Measurements from ENCODE around the gene PDGFD.

The PDGFD gene

DNA sequence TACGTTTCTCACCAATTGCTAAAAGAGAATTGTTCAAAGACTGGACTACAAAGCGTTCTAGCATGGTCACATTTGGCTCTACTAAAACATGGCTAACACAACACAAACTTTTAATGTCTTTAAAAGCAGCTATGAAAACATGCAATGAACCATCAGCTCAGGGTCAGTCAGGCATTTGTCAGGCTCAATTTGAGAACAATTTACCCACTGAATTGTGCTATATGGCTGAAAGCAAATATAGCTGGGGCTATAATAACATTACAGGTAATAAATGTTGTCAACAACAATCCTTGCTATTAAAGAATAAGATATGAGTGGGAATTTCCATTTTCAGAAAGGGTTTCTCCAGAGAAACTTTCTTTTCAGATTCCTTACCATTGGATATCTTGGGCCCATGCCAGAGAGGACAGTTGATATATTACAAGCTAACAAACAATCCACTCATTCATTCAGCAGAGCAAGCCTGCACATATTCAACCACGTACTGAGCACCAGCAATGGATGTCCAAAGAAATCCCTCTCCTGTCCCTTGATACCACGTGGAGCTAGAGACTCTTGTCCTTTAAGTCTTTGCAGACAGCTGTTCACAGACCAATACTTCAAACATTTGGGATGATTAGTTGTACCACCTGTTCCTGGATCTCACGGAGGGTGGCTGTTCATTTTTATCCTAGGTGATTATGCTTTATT lies 210.0 kb downstream of the PDGFD start:
- no peak for DNase-seq (ENCODE audit: low read depth)

- no peak for DNase-seq (ENCODE audit: low read depth)
Observed at GRCh38 chr11:103949781-103950180, 214.2 kb downstream of the PDGFD start.

DNA sequence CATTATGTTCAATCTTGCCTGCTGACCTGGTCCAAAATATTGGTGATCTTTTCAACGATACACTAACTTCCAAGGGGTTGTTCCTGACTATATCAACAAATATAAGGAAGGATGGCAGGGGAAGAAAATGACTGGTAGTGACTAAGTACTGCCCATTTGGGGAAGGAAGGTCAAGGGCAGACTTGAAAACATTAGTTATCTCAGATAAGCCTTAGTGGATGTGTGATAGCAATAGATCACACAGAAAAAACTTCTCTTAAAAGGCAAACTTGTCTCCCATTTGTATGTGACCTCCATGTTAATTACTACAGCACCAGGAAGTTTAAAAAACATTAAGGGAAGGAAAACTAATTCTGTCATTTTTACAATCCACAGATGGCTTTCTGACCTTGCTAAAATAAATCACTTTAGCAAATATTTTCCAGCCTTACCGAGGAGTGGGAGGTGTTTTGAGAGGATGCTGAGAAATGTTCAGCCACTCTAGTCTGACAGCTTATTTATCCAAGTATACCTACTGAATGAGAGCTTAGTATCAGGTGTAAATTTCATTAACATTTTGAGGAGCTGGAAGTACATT lies 215.7 kb downstream of the PDGFD start:
- no peak for DNase-seq (ENCODE audit: low read depth)

GRCh38 chr11:103947546-103947919 lies 216.4 kb downstream of the PDGFD start:
- DNase-seq (ENCODE audit: low read depth): no peak

DNA sequence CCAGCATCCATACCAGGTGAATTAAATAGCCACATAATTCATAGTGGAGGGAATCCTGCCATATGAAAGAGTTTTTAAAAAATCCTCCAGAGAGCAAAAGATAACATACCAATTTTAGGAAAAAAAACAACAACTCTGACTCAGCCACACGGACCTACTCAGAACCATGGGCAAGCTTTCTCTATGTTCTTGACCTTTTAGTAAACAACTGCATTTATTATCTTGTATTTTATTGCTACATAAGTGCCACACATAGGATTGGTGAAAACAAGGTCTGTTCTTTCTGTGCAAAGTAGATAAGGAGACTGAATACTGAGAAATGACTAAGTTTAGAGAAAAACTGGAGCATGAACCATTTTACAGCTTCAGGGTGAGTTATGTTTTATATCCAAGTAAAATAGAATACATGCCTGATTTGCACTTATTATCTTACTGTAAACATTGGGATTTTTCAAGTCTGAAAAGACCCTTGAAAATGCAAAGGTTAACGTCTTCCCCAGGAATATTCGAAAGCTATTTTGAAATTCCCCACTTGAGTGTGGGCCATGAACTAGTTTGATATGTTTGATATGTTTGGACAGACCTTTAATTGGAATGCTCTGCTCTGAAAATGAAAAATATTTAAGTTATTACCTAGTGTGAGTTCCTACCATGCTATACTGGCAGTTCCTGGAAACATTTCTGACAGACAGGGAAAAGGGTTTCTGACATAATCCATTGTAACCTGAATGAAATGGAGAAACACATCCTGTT lies 217.0 kb downstream of the PDGFD start:
- DNase-seq (ENCODE audit: low read depth): no peak

DNA sequence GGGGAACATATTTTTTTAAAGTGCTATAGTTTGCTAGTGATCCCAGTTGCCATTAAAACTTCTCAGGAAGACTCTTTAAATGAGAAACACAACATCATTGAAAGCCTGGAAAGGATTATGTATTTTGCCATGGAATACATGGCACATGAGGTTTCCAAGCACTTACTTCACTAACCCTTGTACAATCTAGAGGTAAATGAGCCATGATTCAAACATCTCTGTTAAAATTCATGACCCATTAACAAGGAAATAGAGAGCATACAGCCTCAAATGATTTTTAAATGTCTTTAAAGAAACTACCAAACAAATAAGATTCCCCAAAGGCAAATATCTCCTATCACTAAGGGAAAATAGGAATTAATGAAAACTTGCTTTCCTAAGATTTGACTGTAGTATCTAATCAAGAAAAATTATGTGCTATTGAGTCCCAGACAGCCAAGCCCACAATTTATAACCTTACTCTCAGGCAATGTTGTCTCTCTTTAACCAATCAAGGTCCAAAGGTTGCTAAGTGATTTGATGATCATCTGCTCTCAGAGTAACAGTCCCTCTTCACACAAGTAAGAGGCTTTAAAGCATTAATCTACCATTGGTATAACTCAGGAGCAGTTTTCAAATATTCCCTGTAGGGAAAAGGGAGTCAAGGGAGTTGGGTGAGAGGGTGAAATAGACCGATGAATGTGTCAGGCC lies 219.6 kb downstream of the PDGFD start:
- no peak for DNase-seq (ENCODE audit: low read depth)

DNA sequence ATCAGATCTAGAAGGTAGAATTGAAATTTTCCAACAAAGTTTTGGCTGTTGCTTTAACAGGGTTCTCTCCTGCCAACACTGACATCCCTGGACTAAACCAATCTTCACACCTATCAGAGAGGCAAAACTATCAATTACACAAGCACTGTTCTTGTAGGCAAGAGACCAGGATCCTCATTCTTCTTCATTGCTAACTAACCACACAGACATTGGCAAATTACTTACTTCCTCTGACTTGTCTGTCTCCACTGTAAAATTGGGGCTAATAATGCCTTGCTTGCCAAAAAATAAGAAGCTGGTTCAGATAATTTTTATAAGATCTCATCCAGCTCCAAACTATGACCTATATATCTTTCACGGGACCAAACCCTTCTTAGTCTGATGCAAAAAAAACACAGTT lies 221.3 kb downstream of the PDGFD start:
- no peak for DNase-seq (ENCODE audit: low read depth)

DNA sequence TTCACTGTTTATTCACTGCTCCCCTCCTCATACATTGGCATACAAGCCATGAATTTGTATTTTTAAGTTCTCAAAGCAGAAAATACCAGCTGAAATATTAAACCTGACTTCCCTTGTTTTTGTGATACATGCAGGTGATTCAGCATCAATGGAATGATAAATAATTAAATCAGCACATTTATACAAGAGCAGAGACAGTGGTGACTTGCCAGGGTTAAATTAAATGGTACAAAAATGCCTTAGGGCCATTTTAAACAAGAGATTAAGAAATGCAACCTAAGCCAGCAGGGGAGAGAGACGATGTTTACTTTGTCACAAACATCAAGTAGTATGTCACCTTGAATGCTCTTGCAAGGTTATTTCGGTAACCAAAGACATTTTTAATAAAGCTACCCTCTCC lies 223.4 kb downstream of the PDGFD start:
- no peak for DNase-seq (ENCODE audit: low read depth)

DNA sequence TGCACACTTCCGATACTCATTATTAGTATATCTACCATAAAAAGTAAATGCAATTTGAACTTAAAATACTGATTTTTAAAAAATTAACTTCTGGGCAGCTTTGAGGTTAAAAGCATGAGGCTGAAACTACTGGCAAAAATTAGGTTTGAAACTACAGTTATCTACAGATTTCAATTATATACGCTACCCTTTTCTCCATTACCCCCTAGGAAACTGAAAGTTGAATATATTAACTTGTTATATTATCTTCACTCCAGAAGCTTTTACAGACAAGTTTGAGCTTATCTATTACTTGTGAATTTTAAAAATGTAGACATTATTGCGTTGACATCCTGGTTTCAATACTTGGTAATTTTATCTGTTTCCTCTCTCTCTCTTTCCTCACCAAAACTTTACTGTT lies 224.3 kb downstream of the PDGFD start:
- DNase-seq (ENCODE audit: low read depth): no peak

DNA sequence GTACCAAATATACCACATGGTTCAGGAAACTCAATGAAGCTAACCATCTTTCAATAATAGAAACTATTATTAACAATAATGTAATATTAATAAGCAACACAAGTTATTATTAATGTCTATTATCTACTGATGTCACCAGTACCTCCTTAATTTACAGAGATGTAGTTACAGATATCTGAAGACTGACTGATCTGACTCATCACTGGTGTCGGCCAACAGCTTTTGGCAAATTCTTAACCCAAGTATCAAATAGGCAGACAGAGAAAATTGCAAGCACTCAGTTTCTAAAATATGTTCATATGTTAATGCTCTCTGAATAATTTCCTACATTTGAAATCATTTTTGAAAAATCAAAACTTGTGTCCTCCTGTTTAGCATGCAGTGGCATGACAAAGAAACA lies 227.9 kb downstream of the PDGFD start:
- DNase-seq (ENCODE audit: low read depth): no peak

- no peak for DNase-seq (ENCODE audit: low read depth)
Observed at GRCh38 chr11:103935219-103935618, 228.7 kb downstream of the PDGFD start.

DNA sequence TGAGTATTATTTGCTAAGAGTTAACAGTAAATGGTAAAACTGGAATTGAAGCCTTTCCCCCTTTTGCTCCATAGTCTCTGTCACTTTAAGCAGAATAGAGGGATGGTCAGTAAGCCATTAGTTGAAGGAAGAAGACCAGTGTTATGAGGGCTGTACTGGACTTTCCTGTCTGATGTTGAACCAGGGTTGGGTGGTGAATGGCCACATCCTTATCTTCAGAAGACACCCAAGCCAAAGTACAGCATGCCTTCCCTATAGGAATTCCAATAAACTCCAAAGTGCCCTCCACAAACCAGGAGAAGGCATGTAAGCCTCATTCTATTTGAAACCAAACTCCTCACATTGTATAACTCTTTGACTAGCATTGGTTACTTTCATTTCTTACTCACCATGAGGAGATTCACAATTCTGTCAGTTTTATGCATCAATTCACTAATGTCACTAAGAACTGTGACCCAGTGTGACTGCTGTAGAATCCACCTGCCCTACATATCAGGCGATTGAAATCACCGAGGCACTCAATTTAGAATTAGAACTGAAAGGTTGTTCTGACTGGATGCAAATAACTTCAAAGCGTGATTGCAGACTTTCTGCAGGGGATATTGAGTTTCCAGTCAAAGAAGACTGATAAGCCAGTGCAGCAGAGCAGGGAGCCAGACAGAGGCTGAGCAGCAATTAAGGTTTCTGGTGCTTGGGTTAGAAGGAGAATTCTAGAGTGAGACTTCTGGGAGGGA lies 234.6 kb downstream of the PDGFD start:
- no peak for DNase-seq (ENCODE audit: low read depth)

DNA sequence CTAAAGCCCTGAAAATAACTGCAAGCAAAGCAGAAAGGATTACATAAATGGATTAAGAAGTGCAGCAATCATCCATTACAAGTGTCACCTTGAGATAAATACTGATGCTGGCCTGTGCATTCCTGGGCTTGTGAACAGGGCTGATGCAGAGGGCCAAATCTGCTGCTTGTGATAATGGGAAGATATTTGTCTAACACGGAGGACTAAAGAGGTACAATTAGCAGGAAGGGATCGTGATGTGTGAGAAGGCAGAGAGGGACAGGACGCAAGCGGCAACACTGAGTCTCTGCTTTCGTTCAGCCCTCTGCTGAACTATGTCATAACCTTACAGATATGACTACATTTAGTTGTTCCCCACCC lies 235.2 kb downstream of the PDGFD start:
- no peak for DNase-seq (ENCODE audit: low read depth)

GRCh38 chr11:103928040-103928801 lies 235.7 kb downstream of the PDGFD start:
- DNase-seq (ENCODE audit: low read depth): no peak

- DNase-seq (ENCODE audit: low read depth): no peak
Observed at GRCh38 chr11:103927535-103927934, 236.4 kb downstream of the PDGFD start.

- DNase-seq (ENCODE audit: low read depth): no peak
Observed at GRCh38 chr11:103926990-103927389, 237.0 kb downstream of the PDGFD start.

DNA sequence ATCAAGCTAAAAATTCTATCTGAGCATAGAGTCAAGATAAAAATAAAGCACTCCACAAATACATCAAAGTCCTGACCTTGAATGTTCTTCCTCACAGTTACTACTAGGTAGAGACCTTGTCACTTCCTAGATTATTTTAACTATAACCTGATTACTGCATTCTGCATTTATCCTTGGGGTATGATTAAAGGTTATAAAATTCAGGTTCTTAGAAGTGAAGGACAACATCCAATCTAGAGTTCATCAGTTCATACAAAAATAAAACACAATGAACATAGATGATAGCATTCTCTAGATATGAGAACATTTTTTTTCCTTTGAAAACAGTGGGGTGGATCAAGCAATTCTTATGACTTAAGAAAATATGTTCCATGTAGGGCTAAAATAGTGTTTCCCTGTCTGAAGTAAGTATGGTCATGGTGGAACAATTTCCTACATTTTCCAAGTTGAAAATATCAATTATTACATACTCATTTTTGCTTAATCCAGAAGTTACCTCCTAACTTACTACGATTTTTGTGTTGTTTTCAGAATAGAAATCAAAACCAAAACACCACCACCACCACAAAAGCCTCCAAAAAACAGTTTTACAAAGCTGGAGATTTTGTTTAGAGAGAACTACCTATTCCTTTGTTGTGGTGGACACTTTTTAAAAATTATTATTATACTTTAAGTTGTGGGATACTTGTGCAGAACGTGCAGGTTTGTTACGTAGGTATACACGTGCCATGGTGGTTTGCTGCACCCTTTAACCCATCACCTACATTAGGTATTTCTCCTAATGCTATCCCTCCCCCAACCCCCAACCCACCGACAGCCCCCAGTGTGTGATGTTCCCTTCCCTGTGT lies 239.6 kb downstream of the PDGFD start:
- no peak for DNase-seq (ENCODE audit: low read depth)

DNA sequence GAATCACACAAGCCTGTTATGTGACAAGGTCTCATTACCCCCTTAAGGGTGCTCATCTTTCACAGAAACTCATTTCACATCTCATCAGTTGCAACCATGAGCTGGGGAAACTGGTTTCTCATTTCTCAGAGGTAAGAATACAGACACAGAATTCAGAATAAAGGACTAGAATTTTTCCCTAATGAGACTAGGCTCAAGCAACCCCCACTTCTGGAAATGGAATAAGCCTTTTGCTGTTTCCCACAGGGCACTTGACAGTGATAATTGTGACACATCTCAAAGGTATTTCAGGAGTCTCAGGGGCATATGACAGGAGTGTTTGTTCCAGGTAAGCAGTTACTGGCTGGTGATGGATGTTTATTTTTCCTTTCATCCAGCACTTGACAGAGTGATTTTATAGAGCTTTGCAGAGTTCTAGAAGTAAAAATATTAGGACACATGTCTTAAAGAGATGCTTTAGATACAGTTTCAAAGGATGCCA lies 240.5 kb downstream of the PDGFD start:
- DNase-seq (ENCODE audit: low read depth): no peak

GRCh38 chr11:103920933-103921332 lies 243.0 kb downstream of the PDGFD start:
- DNase-seq (ENCODE audit: low read depth): no peak

DNA sequence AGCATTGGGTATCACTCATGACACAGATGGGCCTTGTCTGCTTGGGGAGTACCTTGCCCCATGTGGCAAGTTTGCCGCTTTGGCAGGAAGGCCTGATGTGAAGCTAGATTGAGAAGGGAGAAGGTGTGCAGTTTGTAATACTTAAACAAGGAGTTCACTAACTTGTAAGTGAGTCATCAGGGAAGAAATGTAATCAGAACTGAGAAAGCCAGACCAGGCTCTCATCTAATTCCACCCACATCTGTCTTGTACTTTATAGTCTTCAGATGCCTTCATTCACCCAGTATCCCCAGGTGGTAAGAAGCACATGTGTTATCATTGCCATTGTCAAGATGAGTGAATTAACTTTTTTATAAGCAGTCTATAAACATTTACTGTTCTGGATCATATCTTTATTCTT lies 243.5 kb downstream of the PDGFD start:
- no peak for DNase-seq (ENCODE audit: low read depth)

Data from stimulated activated CD8-positive, alpha-beta memory T cell treated with anti-CD3 and anti-CD28 coated beads, Interleukin-7, amount 100 ng/mL, for 24 hours (primary cell).